Measurements from ENCODE around the gene CCND1.

CCND1 gene

GRCh38 chr11:69696749-69697468 is 56.0 kb downstream of the CCND1 start:
- Histone ChIP-seq H3K9me3 (peaks cover 0 to 7% (median 0%) of the 10 kb centered on the region in 3 donors), H3K27me3 (peaks cover 0 to 75% of the 10 kb centered on the region in 2 donors), H3K27ac (no peak overlapping the region), H3K36me3 (no peaks in the 10 kb centered on the region), H3K4me3 (no peak overlapping the region), H3K4me1 (peaks cover 0 to under 1% (median 0%) of the 10 kb centered on the region in 4 donors)
- TF ChIP-seq CTCF (IDR thresholded peaks at IDR 0.05), result no peak
- intact Hi-C loops (cut with DNase I; ENCODE audit: low total_unique reads), result no loop called here
- DNase-seq, result peak in 1 of 2 donors; percentile 34

- DNase-seq, result peak in 1 of 2 donors; percentile 44
- no peaks in the 10 kb centered on the region for H3K36me3 ChIP-seq
- TF ChIP-seq CTCF (IDR thresholded peaks at IDR 0.05), result no peak
- H3K9me3 ChIP-seq, result peaks cover 0 to 2% (median 0%) of the 10 kb centered on the region in 3 donors
- peaks cover 0 to 6% (median 4%) of the 10 kb centered on the region in 4 donors for H3K4me1 ChIP-seq
- H3K27me3 ChIP-seq, result peaks cover 0 to 80% of the 10 kb centered on the region in 2 donors
- intact Hi-C loops (cut with DNase I; ENCODE audit: low total_unique reads), result no loop called here
- H3K4me3 ChIP-seq, result no peak overlapping the region
- H3K27ac ChIP-seq, result no peak overlapping the region
Measured at GRCh38 chr11:69697469-69697843, 56.5 kb downstream of the CCND1 start.

GRCh38 chr11:69697861-69698260 is 56.9 kb downstream of the CCND1 start:
- Histone ChIP-seq H3K27ac (no peak overlapping the region), H3K4me1 (peaks cover 0 to 9% (median 6%) of the 10 kb centered on the region in 4 donors), H3K36me3 (no peaks in the 10 kb centered on the region), H3K4me3 (no peak overlapping the region), H3K27me3 (peaks cover 0 to 84% of the 10 kb centered on the region in 2 donors), H3K9me3 (no peaks in the 10 kb centered on the region)
- intact Hi-C loops (cut with DNase I; ENCODE audit: low total_unique reads), result no loop called here
- no peak for TF ChIP-seq CTCF (IDR thresholded peaks at IDR 0.05)
- DNase-seq, result peak in 1 of 2 donors; percentile 37

- H3K27me3 ChIP-seq, result peaks cover 0 to 89% of the 10 kb centered on the region in 2 donors
- intact Hi-C loops (cut with DNase I; ENCODE audit: low total_unique reads), result no loop called here
- peaks cover 0 to 14% (median 8%) of the 10 kb centered on the region in 4 donors for H3K4me1 ChIP-seq
- no peaks in the 10 kb centered on the region for H3K9me3 ChIP-seq
- no peaks in the 10 kb centered on the region for H3K36me3 ChIP-seq
- H3K27ac ChIP-seq, result no peak overlapping the region
- TF ChIP-seq CTCF (IDR thresholded peaks at IDR 0.05), result no peak
- H3K4me3 ChIP-seq, result no peak overlapping the region
- peak in 1 of 2 donors; percentile 12 for DNase-seq
Measured at GRCh38 chr11:69698362-69698761, 57.4 kb downstream of the CCND1 start.

- intact Hi-C loops (cut with DNase I; ENCODE audit: low total_unique reads), result no loop called here
- no peak for TF ChIP-seq CTCF (IDR thresholded peaks at IDR 0.05)
- H3K27me3 ChIP-seq, result peaks cover 0 to 91% of the 10 kb centered on the region in 2 donors
- H3K36me3 ChIP-seq, result no peaks in the 10 kb centered on the region
- peaks cover 0 to 23% (median 17%) of the 10 kb centered on the region in 4 donors for H3K4me1 ChIP-seq
- H3K9me3 ChIP-seq, result no peaks in the 10 kb centered on the region
- H3K27ac ChIP-seq, result no peak overlapping the region
- DNase-seq, result peak in 1 of 2 donors; percentile 50
- no peak overlapping the region for H3K4me3 ChIP-seq
Measured at GRCh38 chr11:69699213-69699612, 58.3 kb downstream of the CCND1 start.
